HG03060 (cell line): ENCODE measurements around the gene TAAR6.
"Not testable (repeated sequence)": the region's sequence is repeated elsewhere in the genome, so short reads cannot be mapped to it uniquely, and the experiment has no call there.

Experiments used
- ATAC-seq: cut with Tn5 transposase; IDR thresholded peaks from one replicate; pipeline ENCODE4 v1.9.1; 2021; ENCODE audit warnings: low read depth, moderate number of reproducible peaks; ENCODE audit not compliant: unreplicated experiment

Gene TAAR6, protein sequence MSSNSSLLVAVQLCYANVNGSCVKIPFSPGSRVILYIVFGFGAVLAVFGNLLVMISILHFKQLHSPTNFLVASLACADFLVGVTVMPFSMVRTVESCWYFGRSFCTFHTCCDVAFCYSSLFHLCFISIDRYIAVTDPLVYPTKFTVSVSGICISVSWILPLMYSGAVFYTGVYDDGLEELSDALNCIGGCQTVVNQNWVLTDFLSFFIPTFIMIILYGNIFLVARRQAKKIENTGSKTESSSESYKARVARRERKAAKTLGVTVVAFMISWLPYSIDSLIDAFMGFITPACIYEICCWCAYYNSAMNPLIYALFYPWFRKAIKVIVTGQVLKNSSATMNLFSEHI

DNA sequence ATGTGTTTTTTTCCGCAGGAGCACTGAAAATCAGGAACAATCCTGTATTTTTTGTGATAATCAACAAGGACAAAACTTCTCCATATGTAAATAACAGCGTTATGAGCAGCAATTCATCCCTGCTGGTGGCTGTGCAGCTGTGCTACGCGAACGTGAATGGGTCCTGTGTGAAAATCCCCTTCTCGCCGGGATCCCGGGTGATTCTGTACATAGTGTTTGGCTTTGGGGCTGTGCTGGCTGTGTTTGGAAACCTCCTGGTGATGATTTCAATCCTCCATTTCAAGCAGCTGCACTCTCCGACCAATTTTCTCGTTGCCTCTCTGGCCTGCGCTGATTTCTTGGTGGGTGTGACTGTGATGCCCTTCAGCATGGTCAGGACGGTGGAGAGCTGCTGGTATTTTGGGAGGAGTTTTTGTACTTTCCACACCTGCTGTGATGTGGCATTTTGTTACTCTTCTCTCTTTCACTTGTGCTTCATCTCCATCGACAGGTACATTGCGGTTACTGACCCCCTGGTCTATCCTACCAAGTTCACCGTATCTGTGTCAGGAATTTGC lies at the start of gene TAAR6:
TAAR6 (plus strand) TSS at position 102 of the 557 bp plus-strand sequence; CDS start at position 102, 0 bp downstream.
- ATAC-seq, result no peak

DNA sequence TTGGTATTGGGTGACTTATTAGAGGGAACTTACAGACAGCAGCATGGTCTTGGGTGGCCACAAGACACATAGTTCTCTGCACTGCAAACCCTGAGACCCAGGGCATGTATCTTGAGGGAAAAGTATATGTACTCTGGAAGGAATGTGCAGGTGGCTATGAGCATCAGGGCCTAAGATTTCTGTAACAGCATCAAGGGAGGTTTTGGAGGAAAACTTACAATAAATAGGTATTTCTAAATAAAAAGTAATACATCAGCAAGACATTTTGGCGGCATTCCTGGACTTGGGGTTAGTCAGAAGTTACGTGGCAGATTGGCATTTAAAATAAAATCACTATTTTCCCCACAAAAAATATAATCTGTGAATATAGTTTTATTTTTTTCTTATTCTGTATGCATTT lies 49.2 kb upstream of the TAAR6 start:
- ATAC-seq, result no peak

DNA sequence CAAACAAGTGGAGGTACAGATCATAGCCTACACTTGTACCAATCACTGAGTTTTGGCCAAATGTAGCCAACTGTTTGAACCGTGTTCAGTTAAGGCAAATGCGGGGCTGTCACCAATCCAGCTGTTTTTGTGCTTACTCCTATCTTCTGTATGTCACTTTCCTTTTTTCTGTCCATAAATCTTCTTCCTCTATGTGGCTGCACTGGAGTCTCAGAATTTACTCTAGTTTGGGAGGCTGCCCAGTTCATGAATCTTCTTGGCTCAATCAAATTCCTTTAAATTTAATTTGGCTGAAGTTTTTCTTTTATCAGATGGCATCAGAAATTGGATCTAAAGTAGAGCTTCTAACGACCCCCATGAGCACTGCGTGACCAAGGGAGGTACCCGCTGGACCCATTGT lies 45.5 kb upstream of the TAAR6 start:
- ATAC-seq, result no peak

DNA sequence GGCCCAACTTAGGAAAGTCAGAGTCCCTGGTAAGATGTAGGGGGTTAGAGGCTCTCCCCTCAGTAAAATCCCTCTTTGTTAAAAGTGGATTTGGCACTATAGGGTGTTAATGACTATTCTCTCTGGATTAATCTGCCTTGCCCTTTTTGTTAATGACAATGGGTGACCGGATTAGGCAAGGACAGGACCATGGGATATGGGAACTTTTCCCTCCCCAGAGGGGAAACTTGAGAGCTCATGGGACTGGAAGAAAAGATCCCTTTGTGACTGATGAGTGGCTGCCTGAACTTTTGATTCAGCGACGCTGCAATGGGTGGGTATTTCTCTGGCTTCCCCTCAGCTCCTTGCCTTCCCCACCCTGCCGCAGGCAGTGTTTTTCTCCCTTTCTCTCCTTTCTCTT lies 44.3 kb upstream of the TAAR6 start:
- no peak for ATAC-seq

DNA sequence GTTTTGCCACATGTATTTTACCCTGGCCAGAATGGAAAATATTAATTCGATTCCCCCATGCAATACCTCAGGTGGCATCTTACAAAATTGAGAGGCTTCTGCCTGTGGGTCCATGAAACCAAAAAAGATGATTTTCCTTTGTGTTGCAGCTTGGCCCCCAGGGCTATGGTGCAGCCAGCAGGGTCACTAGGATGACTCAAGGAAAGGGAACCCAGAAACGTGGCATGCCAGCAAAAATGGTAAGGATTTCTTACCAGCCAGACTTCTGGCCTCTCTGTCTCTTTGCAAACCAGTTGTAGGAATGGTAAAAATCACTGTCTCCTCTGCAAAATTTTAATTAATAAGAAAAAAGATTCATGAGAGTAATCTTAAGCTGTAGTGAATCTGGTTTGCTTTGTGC lies 43.7 kb upstream of the TAAR6 start:
- no peak for ATAC-seq

DNA sequence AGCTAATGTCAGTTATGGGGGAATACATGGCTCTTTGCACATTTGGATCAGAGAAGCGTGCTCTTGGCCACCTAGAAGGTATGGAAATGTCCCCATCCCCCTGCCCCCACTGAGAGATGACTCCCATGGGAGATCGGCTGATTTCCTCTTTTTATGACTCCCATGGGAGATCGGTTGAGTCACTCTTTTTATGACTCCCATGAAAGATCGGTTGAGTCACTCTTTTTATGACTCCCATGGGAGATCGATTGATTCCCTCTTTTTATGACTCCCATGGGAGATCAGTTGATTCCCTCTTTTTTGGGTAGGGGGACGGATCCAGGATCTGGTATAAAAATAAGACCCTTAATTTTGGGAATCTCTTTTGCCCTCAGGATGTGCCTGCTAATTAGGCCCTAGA lies 42.3 kb upstream of the TAAR6 start:
- no peak for ATAC-seq

DNA sequence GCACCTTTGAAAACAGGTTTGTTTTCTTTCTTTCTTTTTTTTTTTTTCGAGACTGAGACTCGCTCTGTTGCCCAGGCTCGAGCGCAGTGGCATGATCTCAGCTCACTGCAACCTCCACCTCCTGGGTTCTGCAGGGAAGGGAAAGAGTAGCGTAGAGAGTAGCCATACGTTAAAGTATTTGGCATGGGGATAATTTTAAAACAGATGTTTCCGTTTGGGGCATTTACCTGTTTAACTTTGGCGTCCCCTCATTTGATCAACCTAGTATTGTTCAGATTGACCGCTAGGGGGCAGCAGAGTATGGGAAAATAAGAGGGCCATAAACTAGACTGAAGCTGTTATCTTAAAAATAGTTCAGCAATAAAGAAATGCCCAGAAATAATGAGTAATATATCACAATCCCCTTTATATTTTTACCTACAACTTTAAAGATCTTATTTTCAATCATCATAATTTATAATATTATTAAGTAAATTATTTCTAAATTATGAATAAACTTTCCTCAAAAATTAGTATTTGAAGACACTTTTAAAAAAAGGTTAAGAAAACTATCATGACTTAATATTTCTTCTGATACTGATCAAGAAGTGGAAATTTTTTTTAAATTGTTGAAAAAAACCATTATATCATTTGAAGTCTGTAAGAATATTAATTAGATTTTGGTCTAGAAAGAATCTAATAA lies 39.7 kb upstream of the TAAR6 start:
- ATAC-seq, result peak; percentile 81

DNA sequence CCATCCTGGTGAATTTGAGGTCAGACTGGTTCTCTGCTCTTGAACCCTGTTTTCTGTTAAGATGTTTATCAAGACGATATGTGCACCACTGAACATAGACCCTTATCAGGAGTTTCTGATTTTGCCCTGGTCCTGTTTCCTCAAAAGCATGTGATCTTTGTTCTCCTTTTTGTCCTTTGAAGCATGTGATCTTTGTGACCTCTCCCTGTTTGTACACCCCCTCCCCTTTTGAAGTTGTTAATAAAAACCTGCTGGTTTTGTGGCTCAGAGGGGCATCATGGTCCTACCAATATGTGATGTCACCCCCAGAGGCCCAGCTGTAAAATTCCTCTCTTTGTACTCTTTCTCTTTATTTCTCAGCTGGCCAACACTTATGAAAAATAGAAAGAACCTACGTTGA lies 35.6 kb upstream of the TAAR6 start:
- ATAC-seq, result not testable (repeated sequence)

DNA sequence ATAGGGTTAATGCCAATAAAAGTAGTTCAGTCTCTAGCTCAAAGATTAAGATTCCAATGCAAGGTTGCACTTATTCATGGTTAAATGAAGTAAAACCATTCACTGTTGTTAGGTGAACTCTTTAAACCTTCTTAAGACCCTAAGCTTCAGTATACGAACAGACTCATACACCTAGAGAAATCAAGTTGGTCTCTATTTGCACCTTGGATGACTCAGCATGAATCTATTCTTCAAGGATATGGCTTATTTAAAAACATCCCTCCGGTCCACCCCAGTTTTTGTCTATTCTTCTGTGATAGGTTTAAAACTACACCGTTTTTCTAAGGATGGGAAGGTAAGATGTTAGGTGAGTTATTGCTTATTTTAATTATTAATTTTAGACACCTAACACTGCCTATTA lies 33.0 kb upstream of the TAAR6 start:
- no peak for ATAC-seq

DNA sequence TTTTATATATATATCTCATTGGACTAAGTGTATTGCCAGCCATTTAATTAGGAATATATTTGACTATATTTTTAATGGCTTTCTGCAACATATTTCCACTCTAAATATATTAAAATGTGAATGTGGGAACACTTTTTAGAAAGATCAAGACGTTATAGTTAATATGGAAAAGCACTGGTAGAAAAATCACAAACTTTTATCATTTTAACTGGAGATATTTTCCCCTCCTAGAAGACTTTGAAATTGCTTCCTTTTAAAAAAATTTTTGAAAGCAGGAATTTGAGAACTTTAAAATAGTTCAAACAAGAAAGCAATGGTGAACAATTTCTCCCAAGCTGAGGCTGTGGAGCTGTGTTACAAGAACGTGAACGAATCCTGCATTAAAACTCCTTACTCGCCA lies 32.1 kb upstream of the TAAR6 start, which contains the start of gene TAAR9:
TAAR9 (plus strand) TSS at position 301 of the 400 bp plus-strand sequence; CDS start at position 314, 13 bp downstream.
- no peak for ATAC-seq

DNA sequence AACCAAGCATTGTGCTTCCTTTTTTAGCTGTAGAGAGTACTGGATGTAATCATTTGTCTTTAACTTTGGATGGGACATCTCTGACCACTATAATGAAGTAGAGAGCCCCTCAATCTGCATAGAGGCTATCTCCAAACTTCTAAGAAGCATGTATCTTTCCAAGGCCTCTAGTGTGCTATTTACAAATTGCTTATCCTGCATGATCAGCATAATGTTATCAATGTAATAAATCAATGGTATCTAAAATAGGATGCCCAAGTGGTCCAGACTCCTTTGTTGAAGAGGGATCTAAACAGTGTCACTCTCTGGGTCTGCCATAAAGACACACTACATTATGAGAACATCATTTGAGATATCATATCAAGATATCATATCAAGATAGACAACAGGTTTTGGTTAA lies 25.3 kb upstream of the TAAR6 start:
- no peak for ATAC-seq

DNA sequence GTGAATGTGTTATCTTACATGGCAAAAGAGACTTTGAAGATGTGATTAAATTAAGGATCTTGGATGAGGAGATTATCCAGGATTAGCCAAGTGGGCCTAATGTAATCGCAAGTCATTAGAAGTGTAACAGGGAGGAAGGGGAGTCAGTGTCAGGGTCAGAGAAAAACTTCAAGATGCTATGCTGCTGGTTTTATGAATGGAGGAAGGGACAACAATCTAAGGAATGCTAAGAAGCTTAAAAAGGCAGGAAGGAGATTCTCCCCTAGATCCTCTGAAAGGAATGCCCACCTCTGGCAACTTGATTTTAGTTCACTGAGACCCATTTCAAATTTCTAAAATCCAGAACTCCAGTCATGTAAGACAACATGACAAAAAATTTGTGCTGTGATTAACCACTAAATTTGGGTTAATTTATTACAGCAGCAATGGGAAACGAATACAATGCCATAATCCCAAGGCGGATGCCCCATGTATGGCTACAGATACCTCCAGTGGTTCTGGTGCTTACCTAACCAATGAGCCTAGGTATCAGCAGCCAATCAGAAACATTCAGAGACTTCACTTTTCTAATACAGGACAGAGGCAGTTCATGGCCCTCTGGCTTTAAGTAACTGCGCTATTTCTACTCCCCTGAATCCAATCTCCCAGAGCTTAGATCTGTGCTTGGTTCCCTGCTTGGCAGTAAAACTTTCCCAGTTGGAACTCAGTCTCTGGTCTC lies 21.2 kb upstream of the TAAR6 start:
- no peak for ATAC-seq

DNA sequence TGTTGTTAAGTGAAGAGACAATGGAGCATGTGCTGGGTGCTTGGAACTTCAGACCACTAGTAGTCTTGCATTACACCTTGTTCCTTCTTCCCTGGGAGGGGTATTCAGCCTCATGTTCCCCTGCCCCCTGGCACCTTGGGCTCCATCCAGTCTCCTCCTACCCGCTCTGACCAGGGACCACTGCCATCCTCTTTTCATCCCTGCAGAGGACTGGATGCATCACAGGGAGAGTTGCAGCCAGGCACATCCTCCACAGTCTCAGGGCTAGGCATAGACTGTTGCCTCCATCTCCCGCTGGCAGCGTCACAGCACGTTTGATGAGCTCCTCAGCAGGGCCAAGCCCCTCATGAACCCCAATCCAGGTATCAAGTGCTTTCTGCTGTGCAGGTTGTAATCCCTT lies 18.9 kb upstream of the TAAR6 start:
- no peak for ATAC-seq

DNA sequence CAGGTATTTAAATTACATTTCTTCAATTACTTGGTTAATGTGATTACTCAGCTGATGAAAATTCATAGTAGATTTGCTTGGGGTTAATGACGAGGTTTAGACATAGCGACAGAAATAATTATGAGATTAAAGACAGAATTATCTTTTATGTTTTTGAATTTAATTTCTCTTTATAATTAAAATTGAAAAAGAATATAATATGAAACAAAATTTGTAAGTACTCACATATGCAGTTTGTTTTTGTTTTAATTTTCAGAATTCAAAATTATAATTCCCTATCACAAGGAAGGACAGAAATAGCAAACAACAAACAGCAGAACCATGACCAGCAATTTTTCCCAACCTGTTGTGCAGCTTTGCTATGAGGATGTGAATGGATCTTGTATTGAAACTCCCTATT lies 17.8 kb upstream of the TAAR6 start, which contains the start of gene TAAR8:
TAAR8 (plus strand) TSS at position 301 of the 400 bp plus-strand sequence; CDS start at position 322, 21 bp downstream.
- ATAC-seq, result no peak

DNA sequence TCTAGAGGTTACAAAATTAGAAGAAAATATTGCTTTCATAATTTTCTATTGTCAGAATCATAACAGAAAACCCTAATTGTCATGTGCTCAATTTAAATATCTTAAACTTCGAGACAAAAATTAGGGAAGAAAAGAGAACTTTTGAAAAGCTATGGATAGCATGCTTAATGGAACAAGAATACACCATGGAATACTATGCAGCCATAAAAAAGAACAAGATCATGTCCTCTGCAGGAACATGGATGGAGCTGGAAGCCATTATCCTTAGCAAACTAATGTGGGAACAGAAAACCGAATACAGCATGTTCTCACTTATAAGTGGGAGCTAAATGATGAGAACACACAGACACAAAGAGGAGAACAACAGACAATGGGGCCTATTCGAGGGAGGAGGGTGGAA lies 10.0 kb upstream of the TAAR6 start:
- not testable (repeated sequence) for ATAC-seq

DNA sequence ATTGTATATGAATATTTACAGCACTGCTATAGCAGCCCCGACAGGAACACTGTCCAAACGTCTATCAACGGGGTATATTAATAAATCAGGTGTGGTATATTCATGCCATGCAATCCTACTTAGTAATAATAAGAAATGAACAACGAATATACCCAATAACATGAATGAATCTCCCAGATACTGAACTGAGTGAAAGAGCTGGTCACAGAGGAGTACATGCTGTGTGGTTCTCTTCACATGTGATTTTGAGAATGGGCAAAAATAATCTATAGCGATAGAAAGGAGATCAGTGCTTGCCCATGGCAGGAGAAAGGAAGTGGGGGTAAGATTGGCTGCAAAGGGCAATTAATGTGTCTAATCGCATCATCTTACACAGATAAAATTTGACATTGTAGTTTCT lies 3.7 kb upstream of the TAAR6 start:
- no peak for ATAC-seq

DNA sequence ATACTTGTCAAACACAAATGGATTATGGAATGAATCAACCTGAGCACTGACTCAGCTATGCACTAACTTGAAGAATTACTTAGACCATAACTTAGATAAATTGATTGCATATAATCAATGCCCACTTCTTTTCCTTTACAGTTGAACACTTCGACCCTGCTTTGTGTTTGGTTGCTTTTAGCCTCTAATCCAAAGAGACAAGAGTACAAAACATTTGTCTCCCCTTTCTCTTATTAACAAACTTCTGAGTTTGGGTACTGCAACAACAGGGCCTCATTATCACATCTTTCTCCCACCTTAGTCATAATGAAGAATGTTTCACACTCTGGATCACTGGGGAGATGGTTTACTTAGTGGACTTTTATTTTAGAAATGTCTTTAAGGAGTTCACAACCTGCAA lies 2.6 kb upstream of the TAAR6 start:
- no peak for ATAC-seq

DNA sequence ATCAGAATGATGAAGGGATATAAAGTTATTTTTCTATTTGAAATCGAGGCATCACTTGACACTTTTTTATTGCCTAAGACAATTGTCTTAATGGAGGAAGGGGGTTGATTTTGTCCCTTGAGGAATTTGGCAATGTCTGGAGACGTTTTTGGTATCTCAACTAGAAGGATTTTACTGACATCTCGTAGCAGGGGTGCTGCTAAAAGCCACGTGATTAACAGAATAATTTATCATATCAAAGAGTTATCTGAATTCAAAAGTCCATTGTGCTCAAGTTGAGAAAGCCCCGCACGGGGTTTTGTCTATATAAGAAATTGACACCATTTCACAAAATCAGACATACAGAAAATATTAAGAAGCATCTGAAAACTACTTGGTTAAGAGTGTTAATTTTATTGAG lies 1.5 kb upstream of the TAAR6 start:
- ATAC-seq, result no peak

DNA sequence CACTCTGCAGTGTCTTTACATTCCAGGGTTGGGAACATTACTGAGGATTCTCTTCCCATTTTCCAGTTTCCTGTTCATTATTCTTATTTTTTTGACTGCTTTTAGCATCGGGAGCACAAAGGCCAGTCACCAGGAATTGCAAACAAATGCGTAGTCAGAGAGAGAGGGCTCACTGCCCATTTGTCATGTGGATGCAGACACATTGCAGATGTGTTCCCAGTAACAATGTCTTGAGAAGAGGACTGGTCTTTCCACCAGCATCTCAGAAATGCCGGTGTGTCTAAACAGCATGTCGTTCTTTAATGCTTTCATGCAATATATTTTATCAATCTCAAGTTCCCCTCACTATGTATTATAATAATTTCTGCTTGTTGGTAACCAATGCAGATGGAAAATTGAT lies 952 bp upstream of the TAAR6 start:
- no peak for ATAC-seq

DNA sequence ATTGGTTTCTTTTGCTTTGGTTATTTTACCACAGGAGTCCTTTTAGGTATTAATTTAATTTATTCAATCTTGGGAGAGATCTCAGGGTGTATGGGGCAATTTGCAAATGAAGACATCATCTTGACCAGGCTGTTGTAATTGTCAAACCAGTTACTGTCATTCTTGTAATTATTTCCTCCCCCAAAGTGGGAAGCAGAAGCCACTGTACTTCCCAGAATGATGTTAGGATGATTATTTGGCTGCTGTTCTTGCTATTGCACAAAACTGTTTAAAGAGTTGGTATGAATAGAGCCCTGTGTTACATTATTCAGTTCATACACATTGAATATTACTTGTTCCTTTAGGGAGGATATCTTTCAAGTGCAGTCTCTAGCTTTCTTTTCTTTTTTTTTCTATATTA lies 1.7 kb downstream of the TAAR6 start:
- no peak for ATAC-seq

DNA sequence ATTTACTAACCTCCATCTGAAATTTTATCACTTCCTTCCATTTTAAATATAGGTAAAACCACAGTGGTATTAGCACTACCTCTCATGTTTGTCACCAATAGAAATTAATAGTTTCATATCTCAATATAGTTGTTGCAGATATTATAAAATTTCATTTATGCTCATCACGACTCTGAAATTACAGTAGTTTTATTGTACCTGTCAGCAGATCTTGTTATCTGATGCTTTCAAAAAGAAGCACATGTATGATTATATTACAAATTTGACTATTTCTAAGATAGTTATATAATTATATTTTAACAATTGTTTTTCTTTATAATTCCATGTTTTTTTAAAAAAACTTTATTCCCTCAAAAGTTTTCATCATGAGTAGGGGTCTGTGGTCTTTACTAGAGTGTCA lies 14.6 kb downstream of the TAAR6 start:
- no peak for ATAC-seq
